KBM-7 (cell line): ENCODE measurements around the gene RHEX.
"Not testable (repeated sequence)": the region's sequence is repeated elsewhere in the genome, so short reads cannot be mapped to it uniquely, and the experiment has no call there.

Source experiments
- DNase-seq: peaks from one replicate; pipeline ENCODE4 v3.0.0-alpha.2; 2015
- in situ Hi-C: fragments of 300-500 bp; cut with MboI; formaldehyde crosslinking; loops from 2 replicates; pipeline ENCODE4 v1.14.3; 2020; ENCODE audit warnings: low sequenced_read_pairs, low pct_unique_long_range_greater_than_20kb, mixed read lengths

Gene RHEX, protein sequence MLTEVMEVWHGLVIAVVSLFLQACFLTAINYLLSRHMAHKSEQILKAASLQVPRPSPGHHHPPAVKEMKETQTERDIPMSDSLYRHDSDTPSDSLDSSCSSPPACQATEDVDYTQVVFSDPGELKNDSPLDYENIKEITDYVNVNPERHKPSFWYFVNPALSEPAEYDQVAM

DNA sequence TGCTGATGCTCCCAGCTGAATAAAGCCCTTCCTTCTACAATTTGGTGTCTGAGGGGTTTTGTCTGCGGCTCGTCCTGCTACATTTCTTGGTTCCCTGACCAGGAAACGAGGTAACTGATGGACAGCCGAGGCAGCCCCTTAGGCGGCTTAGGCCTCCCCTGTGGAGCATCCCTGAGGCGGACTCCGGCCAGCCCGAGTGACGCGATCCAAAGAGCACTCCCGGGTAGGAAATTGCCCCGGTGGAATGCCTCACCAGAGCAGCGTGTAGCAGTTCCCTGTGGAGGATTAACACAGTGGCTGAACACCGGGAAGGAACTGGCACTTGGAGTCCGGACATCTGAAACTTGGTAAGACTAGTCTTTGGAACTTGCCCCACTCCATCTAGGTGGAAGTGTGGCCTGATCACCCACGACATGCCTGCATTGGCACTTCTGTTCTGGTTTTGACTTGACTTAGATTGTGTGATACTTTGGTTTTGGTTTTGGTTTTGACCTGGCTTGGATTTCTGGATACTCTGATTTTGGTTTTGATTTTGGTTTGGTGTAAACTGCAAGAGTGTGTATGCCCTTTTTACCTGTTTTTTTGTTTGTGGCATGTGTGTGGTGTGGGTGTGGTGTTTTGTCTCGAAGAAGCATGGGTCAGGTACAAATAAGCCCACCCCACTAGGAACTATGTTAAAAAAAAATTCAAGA, at the start of gene RHEX:
TSS of gene RHEX (plus strand) at position 255 of the 692 bp plus-strand sequence. CDS start 44,656 bp downstream, outside the sequence.
- DNase-seq, in situ Hi-C loops: not testable (repeated sequence)

DNA sequence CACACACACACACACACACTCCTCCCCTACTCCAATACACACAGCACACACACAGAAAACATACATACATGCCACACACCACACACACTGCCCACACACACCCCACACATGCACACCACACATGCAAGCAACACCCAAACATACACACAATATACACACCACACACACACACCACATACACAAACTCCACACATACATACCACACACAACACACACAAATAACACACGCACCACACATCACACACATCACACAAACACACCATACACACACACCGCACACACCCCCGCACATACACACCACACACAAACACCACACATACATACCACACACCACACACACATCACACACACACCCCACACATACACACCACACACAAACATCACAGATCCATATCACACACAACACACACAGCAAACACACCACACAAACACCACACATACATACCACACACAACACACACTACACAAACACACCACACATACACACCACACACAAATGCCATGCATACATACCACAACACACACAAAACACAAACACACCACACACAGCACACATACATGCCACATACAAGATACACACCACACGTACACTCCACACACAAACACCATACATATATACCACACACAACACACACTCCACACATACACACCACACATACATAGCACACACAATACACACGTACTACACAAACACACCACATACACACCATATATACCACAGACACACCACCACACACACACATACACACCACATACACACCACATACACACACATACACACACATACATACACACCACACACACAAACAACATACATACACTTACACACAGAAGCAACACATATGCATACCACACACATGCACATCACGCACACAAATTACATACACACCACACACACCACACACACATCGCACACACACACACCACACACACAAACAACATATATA, 48.8 kb upstream of the RHEX start:
- in situ Hi-C loops: no loop called here
- DNase-seq: no peak

DNA sequence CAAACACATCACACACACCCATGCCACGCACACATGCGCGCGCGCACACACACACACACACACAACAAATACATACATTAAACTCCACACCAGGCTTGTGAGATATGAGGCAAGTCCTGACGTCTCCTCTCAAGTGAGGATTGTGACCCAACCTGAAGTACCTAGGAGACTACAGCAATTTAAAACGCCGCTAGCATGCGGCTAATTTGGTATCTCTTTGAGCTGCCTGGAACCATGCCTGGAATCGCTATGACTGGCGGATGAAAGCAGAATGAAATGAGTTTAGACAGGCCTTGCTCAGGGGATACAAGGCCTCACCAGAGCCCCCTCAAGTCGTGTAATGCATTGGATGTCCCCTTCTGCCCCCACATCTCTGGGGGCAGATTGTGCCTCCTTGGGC, 48.1 kb upstream of the RHEX start:
- peak; percentile 30 for DNase-seq
- in situ Hi-C loops: no loop called here

DNA sequence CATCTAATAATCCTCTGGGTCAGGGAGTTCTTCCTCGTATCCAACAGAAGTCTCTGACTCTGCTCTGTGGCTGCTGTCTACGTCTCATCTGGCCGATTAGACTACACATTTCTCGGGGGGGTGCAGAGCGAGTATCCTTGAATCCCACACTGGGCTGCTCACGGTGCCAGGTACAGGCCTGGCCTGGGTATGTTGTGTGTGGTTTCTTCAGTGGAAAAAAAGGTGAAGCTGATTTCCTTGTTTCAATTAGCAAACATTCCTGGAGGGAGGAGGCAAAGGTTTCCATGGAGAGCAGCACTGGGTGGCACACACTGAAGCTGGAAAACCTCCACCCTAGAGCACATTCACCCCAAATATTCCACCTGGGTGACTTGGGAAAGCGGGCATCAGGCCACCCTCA, 47.7 kb upstream of the RHEX start:
- in situ Hi-C loops: no loop called here
- no peak for DNase-seq

DNA sequence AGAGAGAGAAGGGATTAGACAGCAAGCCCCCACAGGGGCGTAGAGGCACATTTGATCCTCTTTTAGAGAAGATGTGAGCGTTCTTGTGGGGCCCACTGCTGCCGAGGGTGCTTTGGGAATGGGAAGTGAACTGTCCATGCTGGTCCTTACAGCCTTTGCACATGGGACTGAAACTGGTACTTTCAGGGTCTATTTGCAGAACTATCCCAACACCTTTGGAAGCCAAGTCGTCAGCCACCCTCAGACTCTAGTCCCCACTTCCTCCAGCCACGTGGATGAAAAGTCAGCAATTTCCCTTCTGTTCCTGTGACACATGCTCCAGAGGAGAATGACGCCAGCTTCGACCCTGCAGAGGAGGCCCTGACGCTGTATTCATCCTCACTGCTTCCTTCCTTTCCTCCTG, 47.2 kb upstream of the RHEX start:
- in situ Hi-C loops: no loop called here
- peak; percentile 43 for DNase-seq

DNA sequence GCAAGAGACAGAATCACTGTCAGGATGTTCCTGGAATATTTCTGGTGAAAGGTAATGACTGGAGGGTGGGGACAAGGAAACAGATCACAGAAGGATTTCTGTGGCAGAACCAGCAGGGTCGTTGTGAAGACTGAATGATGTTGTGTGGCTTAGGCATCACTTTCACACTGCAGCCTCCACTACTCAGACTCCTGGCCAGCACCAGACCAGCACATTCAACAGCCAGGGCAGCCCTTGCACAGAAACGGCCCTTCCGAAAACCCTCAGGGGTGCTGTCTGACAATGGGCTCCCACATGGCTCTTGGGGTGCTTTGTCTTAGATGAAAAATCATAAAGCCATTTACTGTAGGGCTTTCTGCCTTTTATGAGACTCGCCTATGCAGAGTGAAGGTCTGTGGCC, 46.0 kb upstream of the RHEX start:
- in situ Hi-C loops: no loop called here
- no peak for DNase-seq

DNA sequence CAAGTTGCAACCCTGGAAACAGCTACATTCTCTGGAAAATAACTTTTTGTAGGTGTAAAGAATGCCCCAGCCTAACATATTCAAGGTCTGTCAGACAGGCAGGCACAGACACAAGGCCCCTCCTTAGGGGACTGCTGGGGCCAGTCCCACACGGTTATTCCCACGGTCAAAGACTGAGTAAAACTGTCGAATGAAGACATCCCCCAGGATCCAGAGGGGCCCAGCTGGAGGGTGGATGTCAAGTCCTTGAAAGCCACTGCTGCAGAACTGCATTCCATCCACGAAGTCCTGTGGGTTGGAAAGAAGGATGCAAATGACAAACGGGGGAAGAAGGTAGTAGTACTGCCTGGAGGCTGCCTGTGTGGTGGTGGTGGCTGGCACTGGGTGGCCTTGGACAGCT, 42.9 kb upstream of the RHEX start:
- DNase-seq: no peak
- in situ Hi-C loops: no loop called here

DNA sequence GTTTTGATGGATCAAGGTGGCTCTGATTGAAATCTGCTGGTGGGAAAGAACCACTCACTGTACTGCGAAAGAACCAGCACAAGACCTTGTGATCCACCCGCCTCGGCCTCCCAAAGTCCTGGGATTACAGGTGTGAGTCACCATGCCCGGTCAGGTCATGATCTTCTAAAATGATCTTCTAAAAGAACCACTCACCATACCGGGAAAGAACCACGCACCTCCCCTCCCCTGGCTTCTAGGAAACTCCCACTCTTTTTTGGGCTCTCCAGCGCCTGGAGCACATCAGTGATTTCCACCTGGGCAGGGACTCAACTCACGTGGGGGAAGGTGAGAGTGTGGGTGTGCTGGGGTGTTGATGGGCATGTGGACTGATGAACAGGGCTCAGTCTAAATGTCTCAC, 41.9 kb upstream of the RHEX start:
- no peak for DNase-seq
- in situ Hi-C loops: no loop called here

DNA sequence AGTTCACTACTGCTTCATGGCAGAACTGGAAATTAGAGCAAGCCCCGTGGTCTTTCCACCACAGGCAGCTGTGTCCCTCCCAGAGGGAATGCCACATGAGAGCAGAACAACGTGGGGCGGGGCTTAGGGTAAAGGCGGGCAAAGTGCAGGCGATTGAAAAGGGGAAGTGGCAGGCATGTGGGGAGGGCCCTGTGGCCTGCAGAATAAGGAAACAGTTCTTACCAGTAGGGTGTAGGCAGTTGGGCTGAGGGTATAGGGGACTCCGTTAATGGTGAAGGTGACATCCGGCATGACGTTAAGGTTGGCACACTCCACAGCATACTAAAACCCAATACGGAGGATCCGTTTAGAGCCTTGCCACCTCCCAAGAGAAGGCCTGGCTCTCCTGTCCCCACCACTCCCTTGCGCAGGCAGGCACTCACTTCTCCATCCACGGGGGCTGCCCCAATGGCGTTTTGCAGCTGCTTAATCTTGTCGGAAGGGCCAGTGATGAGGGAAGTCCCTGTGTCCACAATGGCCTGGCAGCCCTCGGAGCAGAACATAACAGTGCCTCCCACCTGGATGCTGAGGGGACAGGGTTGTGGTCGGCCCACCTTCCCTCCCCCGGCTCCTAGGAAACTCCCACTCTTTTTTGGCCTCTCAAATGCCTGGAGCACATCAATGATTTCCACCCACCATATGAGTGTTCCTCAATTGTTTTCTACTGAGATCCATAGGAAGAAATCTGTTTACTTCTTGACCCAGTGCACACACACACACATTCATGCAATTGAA, 40.7 kb upstream of the RHEX start:
- DNase-seq: peak; percentile 100
- in situ Hi-C loops: no loop called here

DNA sequence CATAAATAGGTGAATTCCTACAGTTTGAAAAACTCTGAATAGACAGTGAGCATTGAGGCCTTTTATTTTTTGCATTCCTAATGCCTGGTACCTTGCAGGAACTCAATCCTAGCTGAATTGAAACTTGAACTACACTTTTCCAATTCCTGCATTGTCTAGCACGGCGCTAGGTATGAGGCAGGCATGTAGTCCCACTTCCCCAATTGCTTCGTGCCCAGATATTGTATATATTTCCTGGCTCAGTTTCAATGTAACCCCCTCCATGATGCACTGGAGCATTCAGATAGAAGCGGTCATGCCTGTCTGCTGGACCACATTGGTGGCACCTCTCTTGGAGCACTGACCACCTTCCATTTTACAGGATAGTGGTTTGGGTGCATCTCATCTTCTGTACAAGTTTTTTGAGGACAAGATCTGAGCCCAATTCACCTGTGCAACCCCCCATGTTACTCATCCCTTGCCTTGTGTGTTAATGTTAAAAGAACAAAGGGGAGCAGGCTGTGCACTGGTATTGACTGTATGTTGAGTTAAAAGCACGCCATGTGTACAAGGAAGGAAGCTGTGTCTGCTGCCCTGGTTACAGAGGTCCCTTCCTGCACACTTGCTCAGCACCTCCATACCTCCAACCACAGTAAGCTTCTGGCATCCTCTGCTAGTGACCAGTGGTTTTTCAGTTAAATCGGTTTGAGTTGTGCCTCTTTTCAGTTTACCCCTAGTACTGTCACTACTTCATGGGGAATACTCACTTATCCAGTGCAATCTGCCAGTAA, 39.8 kb upstream of the RHEX start:
- in situ Hi-C loops: no loop called here
- DNase-seq: peak; percentile 39

DNA sequence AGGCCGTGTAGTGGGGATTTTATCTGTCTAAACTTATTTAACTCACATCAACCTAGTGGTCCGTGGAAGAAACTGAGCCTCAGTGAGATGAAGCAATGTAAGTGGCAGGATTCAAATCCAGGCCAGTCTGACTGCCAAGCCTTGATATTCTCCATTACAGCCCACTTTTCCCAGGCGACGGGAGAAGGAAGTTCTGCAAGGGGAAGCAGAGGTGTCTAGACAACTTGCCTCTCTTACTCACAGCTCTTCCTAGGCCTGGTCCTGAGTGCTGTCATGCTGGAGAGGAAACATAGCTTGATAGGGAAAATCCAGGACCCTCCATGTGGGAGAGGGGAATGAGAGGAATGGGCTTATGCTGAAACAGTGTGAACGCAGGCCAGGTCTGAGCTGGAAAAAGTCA, 38.4 kb upstream of the RHEX start:
- no peak for DNase-seq
- in situ Hi-C loops: no loop called here

DNA sequence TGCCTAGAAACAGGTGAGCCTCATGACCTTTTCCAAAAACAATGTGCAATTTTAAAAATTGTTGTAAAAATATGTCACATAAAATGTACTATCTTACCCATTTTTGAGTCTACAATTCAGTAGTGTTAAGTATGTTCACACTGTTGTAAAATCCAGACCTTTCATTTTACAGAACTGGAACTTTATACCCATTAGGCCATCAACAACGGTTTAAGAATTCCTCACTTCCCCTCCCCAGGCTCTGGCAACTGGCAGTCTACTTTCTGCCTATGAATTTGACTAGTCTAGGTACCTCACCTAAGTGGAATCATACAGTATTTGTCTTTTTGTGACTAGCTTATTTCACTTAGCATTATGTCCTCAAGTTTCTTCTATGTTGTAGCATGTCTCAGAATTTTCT, 37.9 kb upstream of the RHEX start:
- no peak for DNase-seq
- in situ Hi-C loops: no loop called here

DNA sequence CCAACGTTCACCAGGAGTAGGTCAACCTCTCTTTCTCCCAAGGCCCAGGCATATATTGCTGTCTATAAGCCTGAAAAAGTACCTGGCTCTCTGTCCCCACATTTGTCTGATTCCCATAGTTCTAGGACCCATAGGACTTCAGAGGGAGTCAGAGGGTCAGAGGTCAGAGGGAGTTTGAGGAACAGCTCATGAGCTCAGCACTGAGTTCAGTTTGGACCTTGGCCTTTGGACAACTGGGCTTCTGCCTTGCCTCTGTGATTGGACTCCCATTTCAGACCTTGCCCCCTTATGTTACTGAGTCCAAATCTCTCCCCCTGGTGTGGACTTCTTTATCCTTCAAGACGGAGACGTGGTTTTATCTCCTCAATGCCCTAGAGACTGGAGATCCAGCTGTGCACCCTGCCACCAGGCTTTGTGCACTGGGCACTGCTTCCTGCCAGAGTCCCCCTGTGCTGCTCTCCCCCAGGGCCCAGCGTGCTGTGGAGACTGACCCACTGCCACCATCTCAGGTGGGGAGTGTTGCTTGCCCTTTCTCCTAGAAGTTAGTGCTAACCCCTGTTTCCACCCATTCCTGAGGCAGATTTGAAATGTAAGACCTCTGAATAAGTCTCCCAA, 32.5 kb upstream of the RHEX start:
- DNase-seq: no peak

DNA sequence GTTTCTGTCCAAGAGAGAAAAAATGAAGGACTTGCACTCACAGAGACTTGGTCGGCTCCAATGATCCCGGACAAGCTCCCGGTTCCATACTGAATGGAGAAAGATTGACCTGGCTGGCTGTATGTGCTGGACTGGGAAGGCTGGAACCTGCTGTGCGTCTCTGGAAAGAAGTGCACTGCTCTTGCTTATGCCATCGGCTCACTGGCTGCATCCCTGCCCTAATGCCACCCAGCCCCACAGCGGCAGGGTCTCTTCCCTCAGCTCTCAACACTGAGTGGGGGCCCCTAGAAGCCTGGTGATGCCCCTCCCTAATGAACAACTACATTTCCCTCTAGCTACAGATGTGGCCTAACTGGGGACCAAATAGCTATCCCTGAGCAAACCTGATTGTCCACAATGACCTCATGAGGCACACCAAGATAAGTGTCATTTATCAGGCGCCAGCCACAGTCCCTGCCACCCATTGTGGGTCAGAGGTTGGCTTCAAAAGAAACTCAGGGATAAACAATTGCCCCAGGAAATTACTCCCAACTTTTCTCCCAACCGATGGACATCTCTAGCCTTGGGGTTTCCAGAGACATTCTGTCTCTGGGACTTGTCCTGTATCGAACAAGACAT, 31.9 kb upstream of the RHEX start:
- in situ Hi-C loops: no loop called here
- no peak for DNase-seq

More for the DNA sequence above, 32.5 kb upstream of the RHEX start:
- in situ Hi-C loops: no loop called here

DNA sequence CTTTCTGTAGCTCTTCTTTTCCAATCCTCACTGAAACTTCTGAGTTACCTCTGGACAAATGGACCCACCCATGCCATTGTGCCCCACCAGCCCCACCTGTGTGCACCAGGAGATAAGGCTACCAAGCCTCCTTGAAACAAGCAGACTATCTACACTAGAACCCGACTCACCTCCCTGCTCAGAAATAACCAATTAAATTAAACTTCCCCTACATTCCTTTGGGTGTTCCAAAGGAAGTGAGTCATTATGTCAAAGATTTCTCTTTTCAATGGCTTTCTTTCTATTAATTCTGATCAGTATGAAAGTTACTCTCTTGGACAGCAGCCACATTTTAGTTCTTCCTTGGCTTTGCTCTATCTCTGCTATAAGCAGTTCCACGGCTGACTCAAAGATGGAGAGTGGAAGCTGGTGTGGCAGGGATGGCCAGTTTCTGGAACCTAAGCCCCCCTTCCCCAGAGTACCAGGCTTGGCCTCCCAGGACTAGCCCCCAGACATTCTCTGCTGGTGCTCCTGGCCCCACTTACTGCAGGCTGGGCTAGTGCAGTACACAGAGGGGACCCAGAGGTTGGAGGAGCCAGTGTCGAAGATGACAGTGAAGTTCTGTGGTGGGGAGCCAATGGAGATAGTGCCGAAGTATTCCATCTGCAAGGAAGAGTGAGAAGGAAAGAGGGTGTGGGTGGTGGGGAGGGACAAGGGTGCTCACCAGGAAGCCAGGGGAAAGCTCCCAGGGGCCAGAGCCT, 31.2 kb upstream of the RHEX start:
- in situ Hi-C loops: no loop called here
- DNase-seq: no peak

DNA sequence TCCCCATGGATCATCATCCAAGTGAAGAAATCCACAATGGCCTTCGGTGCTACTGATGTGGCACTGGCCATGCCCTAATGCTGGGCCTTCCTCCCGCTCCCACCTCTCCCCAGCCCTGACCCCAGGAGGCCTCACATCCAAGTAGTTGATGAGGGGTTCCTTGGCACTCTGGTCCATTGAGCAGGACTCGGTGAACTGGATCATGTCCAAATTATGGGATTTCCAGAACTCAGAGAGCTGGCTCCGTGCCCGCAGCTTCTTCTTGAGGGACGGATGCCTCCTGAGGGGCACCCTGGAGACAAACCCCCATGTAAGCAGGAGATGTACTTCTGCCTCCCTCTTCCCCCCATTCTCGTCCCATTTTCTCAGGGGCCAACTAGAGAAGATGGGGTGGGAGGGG, 30.2 kb upstream of the RHEX start:
- in situ Hi-C loops: no loop called here
- no peak for DNase-seq

DNA sequence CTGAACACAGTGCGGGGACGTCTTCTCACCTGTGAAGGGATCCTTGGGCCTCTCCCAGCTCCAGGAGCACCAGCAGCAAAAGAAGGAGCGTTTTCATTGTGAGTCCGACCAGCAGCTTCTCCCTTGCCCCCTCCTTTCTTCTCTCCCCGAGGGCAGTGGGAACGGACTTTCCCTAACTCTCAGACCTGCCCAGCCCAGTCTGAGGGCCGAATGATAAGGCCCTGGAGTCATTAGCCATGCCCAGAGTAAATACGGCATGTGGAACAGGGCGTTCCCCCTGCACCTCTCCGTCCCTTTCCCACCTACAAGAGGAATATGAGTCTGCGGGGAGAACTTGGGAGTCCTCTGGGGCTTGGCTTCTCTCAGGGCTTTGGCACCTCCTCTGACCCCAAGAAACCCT, 29.3 kb upstream of the RHEX start, which contains the start of gene CTSE:
TSS of gene CTSE (minus strand) at position 201 of the 400 bp plus-strand sequence. CDS start at position 97, 104 bp downstream.
- DNase-seq: no peak
- in situ Hi-C loops: no loop called here
